Bronchus fibroblast of lung (primary cell): ENCODE measurements around the gene PGAM4. TPM values are rescaled to one million over a fixed set of nuclear protein-coding genes. Genes with fewer than 3 reads are reported as not detected.

Experiments used
- total RNA-seq: library from RNA; depleted of rRNA; stranded (reverse); fragments of >200 nt; gene quantifications from 2 replicates; pipeline ENCODE4 v1.2.3, GENCODE V29; 2015

Gene PGAM4
- total RNA-seq, result not detected in 2 replicates

DNA sequence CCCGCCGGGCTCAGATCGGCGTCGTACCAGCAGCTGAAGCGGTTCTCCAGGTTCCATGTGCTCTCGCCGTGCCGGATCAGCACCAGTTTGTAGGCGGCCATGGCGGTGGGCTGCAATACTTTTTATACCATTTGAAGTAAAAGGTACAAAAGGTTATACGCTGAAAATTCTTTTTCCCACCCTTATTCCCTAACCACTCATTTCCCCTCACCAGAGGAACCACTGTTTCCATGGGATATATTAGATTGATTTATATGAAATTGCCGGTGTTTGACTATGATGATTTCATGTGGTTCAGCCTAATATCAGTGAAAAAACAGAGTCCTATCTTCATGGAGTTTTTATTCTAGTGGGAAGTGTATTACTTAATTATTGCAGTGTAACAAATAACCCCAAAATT lies at the start of gene PGAM4:
Gene PGAM4, minus strand, starts transcription at position 101 of the 400 bp plus-strand sequence. Its CDS starts 0 bp downstream, at position 101.

Other genes with a start within 250 kb of the PGAM4 start
- gene ATRX, start 183.4 kb downstream of the PGAM4 start, total RNA-seq, result 27.7 and 28.5 TPM in 2 replicates
- 30.6 and 37.7 TPM in 2 replicates for gene MAGT1, start 74.2 kb downstream of the PGAM4 start, total RNA-seq
- 382 and 501 TPM in 2 replicates for gene COX7B, start 70.2 kb downstream of the PGAM4 start, total RNA-seq
- 4.8 and 5.5 TPM in 2 replicates for gene ATP7A, start 58.9 kb downstream of the PGAM4 start, total RNA-seq
- gene PGK1, start 134.6 kb upstream of the PGAM4 start, total RNA-seq, result 240 and 248 TPM in 2 replicates
- gene TAF9B, start 170.0 kb upstream of the PGAM4 start, total RNA-seq, result 28.4 and 29.9 TPM in 2 replicates